Endothelial cell of umbilical vein (primary cell): Measurements from ENCODE around the gene PRPSAP1. TPM values are rescaled to one million over a fixed set of nuclear protein-coding genes. Genes with fewer than 3 reads are reported as not detected.

Experiments used
- BruUV-seq: library from RNA; stranded (reverse); fragments of 400-500 nt; replicated peaks from 2 replicates; lab custom pipeline; 2021; lab: Mats Ljungman, UMichigan
- CTCF ChIA-PET: fragments of 300-600, 350-600 bp; sonication (Branson Sonifier 250); formaldehyde crosslinking; loops from one replicate; lab custom pipeline; 2021; ENCODE audit warnings: antibody characterized with exemption, inconsistent platforms; lab: Charles Lee
- POLR2A ChIA-PET: fragments of 300-600, 350-600 bp; sonication (Branson Sonifier 250); formaldehyde crosslinking; loops from one replicate; lab custom pipeline; 2021; ENCODE audit warnings: antibody characterized with exemption, inconsistent platforms; lab: Charles Lee
- DNase-seq: peaks from one replicate; pipeline ENCODE4 v3.0.0-alpha.2; 2011; ENCODE audit warnings: low read depth, low spot score
- FAIRE-seq: peaks from 2 replicates; lab custom pipeline; 2011; peaks lifted over from hg19 to GRCh38; lab: Jason Lieb, UNC
- H2AFZ ChIP-seq: 2 replicates; pipeline ENCODE4 v1.6.0; 2012; ENCODE audit warnings: low read depth, low read length, control low read depth, inconsistent platforms
- H3K27ac ChIP-seq: 2 replicates; pipeline ENCODE4 v1.5.1; 2011; ENCODE audit warnings: low read depth, mild to moderate bottlenecking, control low read depth, low read length, moderate library complexity; ENCODE audit not compliant: insufficient read depth
- H3K27me3 ChIP-seq, 2 experiments: 2 replicates each; pipeline versions ENCODE4 v1.6.0 to v1.6.1; 2011; ENCODE audit warnings: low read length in 2 of 2, mixed read lengths in 1 of 2; ENCODE audit not compliant: control insufficient read depth in 2 of 2, insufficient read depth in 2 of 2
- H3K36me3 ChIP-seq, 2 experiments: 2 replicates in 1 of 2; 3 replicates in 1 of 2; pipeline ENCODE4 v1.5.1; 2011; ENCODE audit warnings: low read length in 2 of 2, mild to moderate bottlenecking in 1 of 2, moderate library complexity in 1 of 2; ENCODE audit not compliant: control insufficient read depth in 2 of 2, insufficient read depth in 2 of 2; ENCODE audit errors: extremely low read depth in 1 of 2
- H3K4me1 ChIP-seq: 3 replicates; pipeline ENCODE4 v1.5.1; 2011; ENCODE audit warnings: mild to moderate bottlenecking, low read length; ENCODE audit not compliant: control insufficient read depth, insufficient read depth; ENCODE audit errors: extremely low read depth
- H3K4me2 ChIP-seq: 2 replicates; pipeline ENCODE4 v1.6.1; 2011; ENCODE audit warnings: low read length, control low read depth, mixed read lengths; ENCODE audit not compliant: insufficient read depth
- H3K4me3 ChIP-seq, 3 experiments: fragments of 200-600 bp in 1 of 3; sonication (generic), shearing (Covaris generic) in 1 of 3; replicated peaks in 1 of 3; 2 replicates each; pipeline ENCODE4 v1.5.1; 2011 to 2016; ENCODE audit warnings: control low read depth in 3 of 3, low read length in 3 of 3, mild to moderate bottlenecking in 2 of 3, inconsistent platforms in 1 of 3, low read depth in 1 of 3, moderate library complexity in 1 of 3; ENCODE audit not compliant: insufficient read depth in 1 of 3
- H3K79me2 ChIP-seq: 2 replicates; pipeline ENCODE4 v1.6.0; 2012; ENCODE audit warnings: low read length, inconsistent platforms; ENCODE audit not compliant: control insufficient read depth, insufficient read depth
- H3K9ac ChIP-seq: replicated peaks from 2 replicates; pipeline ENCODE3; 2011; ENCODE audit warnings: low read length, control low read depth; ENCODE audit not compliant: insufficient read depth; ENCODE audit errors: extremely low read depth
- H3K9me1 ChIP-seq: replicated peaks from 3 replicates; pipeline ENCODE4 v1.6.0; 2011; ENCODE audit warnings: mild to moderate bottlenecking, low read length; ENCODE audit not compliant: control insufficient read depth, insufficient read depth; ENCODE audit errors: extremely low read depth
- H3K9me3 ChIP-seq: replicated peaks from 2 replicates; pipeline ENCODE4 v1.5.1; 2012; ENCODE audit warnings: low read length, inconsistent platforms; ENCODE audit not compliant: control insufficient read depth, insufficient read depth
- H4K20me1 ChIP-seq: replicated peaks from 2 replicates; pipeline ENCODE3; 2011; ENCODE audit warnings: mild to moderate bottlenecking, low read length; ENCODE audit not compliant: control insufficient read depth, insufficient read depth; ENCODE audit errors: extremely low read depth
- EZH2 ChIP-seq: IDR thresholded peaks from 2 replicates; pipeline ENCODE4 v1.6.1; 2012; ENCODE audit warnings: borderline replicate concordance, low read depth, mild to moderate bottlenecking, moderate library complexity, low read length, inconsistent platforms; ENCODE audit not compliant: severe bottlenecking
- FOS ChIP-seq: IDR thresholded peaks from 2 replicates; pipeline ENCODE4 v1.6.1; 2011; ENCODE audit warnings: mild to moderate bottlenecking, low read length, moderate library complexity, borderline replicate concordance; ENCODE audit not compliant: insufficient read depth
- GATA2 ChIP-seq: IDR thresholded peaks from 2 replicates; pipeline ENCODE4 v1.7.0; 2011; ENCODE audit warnings: low read depth, mild to moderate bottlenecking, moderate library complexity, mixed read lengths, low read length; ENCODE audit not compliant: insufficient read length, insufficient read depth
- JUN ChIP-seq: IDR thresholded peaks from 2 replicates; pipeline ENCODE4 v1.6.1; 2011; ENCODE audit warnings: borderline replicate concordance, low read depth; ENCODE audit not compliant: insufficient read length, insufficient read depth
- MYC ChIP-seq: IDR thresholded peaks from one replicate; pipeline ENCODE4 v1.6.1; 2011; ENCODE audit warnings: mild to moderate bottlenecking, low read depth, low read length
- POLR2A ChIP-seq: IDR thresholded peaks from 2 replicates; pipeline ENCODE4 v1.6.1; 2012; ENCODE audit warnings: low read depth, mild to moderate bottlenecking, control low read depth, low read length
- POLR2AphosphoS5 ChIP-seq: IDR thresholded peaks from 2 replicates; pipeline ENCODE4 v1.6.1; 2012; ENCODE audit warnings: low read depth, mild to moderate bottlenecking, control low read depth, low read length, moderate library complexity; ENCODE audit not compliant: insufficient read depth
- dilution Hi-C: fragments of 300-500 bp; cut with MboI; formaldehyde crosslinking; loops from one replicate; pipeline ENCODE4 v1.15.0; 2019; ENCODE audit warnings: low sequenced_read_pairs; ENCODE audit not compliant: extremely low pct_ligation_motif_present
- intact Hi-C: fragments of 100-400 bp; cut with micrococcal nuclease; formaldehyde crosslinking; loops from one replicate; pipeline ENCODE4 v1.10.0; 2022
- polyA plus RNA-seq, 4 experiments: library from polyadenylated mRNA; depleted of rRNA in 3 of 4; stranded (reverse) in 3 of 4; unstranded in 1 of 4; fragments of >200 nt; gene quantifications; 2 replicates each; pipeline versions ENCODE4 v1.2.1 to v1.2.3, GENCODE V29; 2011 to 2012; ENCODE audit warnings: missing spikeins in 1 of 4
- total RNA-seq: library from RNA; stranded (reverse); gene quantifications from 2 replicates; pipeline ENCODE4 v1.2.3, GENCODE V29; 2021
- TF ChIP-seq, protein P1 (sequence below), 2 donors: IDR thresholded peaks; 1 replicate in 1 of 2; 2 replicates in 1 of 2; pipeline ENCODE4 v1.5.1; 2011; ENCODE audit warnings: low read length in 2 of 2, mild to moderate bottlenecking in 2 of 2, moderate library complexity in 2 of 2, control low read depth in 1 of 2, inconsistent platforms in 1 of 2, low read depth in 1 of 2; ENCODE audit not compliant: insufficient read depth in 1 of 2; ENCODE audit errors: extremely low read depth in 1 of 2
- TF ChIP-seq, protein P2 (sequence below): IDR thresholded peaks from 2 replicates; pipeline ENCODE4 v1.6.1; 2011; ENCODE audit not compliant: insufficient read depth, insufficient read length

Gene PRPSAP1
- total and polyA plus RNA-seq, 2 donors (not counting 3 experiments of a cell fraction or from before 2014, with no cell fraction given), result 90.2 to 123 TPM

DNA sequence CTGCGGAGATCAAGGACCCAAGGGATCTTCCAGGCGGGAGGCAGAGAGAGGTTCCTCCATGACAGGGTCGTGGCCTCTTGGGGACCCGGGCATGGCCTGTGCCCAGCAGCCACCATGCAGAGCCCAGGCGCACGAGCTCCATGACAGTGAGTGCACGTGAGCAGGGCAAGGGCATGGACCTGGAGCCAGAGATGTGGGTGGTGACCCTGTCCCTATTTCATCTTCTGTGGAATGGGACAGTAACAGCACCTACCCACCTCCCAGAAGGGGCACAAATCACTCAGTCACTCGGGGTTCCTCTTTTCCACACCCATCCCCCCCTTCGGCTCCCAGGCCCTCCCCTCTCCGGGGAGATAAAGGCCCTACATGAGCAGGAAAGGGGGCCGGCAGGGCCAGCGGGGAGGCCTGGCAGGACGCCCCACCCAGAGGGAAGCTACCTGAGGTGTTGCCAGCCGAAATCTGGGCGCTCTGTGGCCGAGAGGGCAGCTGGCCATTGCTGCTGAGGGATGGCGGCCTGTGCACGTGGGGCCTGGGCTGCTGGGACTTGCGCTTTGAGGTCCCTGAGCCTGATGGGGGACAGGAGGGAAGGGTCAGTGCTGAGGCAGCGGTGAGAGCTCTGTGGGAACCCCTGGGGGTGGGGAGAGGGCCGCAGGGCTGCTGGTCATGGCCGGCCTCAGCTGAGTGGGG lies 78.2 kb downstream of the PRPSAP1 start:
- Histone ChIP-seq H3K27ac (no peak overlapping the region), H3K36me3 (peaks cover 0 to 5% of the 10 kb centered on the region in 2 experiments), H3K79me2 (no peaks in the 10 kb centered on the region), H4K20me1 (no peaks in the 10 kb centered on the region), H3K4me1 (no peaks in the 10 kb centered on the region), H3K4me2 (no peak overlapping the region), H3K9ac (no peak overlapping the region), H2AFZ (no peak overlapping the region), H3K4me3 (no peak overlapping the region), H3K9me3 (no peaks in the 10 kb centered on the region), H3K9me1 (no peaks in the 10 kb centered on the region), H3K27me3 (no peaks in the 10 kb centered on the region)
- no peak for FAIRE-seq
- POLR2A ChIA-PET, result interaction anchor here (1.9 kb wide), 1 partner anchor 11 kb away, joined by 4 read pairs; the partner anchor contains the start of gene UBALD2
- TF ChIP-seq FOS (no peak), EZH2 (no peak), JUN (no peak), POLR2A (no peak), MYC (no peak), POLR2AphosphoS5 (no peak), GATA2 (no peak)
- TF ChIP-seq, protein P1, sequence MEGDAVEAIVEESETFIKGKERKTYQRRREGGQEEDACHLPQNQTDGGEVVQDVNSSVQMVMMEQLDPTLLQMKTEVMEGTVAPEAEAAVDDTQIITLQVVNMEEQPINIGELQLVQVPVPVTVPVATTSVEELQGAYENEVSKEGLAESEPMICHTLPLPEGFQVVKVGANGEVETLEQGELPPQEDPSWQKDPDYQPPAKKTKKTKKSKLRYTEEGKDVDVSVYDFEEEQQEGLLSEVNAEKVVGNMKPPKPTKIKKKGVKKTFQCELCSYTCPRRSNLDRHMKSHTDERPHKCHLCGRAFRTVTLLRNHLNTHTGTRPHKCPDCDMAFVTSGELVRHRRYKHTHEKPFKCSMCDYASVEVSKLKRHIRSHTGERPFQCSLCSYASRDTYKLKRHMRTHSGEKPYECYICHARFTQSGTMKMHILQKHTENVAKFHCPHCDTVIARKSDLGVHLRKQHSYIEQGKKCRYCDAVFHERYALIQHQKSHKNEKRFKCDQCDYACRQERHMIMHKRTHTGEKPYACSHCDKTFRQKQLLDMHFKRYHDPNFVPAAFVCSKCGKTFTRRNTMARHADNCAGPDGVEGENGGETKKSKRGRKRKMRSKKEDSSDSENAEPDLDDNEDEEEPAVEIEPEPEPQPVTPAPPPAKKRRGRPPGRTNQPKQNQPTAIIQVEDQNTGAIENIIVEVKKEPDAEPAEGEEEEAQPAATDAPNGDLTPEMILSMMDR (IDR thresholded peaks at IDR 0.05; ENCODE audit: extremely low read depth in 1 of 2, insufficient read depth in 1 of 2, low read depth in 1 of 2, low read length in 2 of 2), result no peak
- TF ChIP-seq, protein P2, sequence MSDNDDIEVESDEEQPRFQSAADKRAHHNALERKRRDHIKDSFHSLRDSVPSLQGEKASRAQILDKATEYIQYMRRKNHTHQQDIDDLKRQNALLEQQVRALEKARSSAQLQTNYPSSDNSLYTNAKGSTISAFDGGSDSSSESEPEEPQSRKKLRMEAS, result no peak
- dilution Hi-C loops, result no loop called here
- no peak for DNase-seq
- BruUV-seq, result no TSS peak
- intact Hi-C loops, result loop anchor here (5.0 to 10.0 kb wide), 2 partner anchors 243 to 261 kb away; no protein-coding TSS in a partner anchor
- CTCF ChIA-PET, result interaction anchor here (0.9 to 14.1 kb wide), 5 partner anchors 27 to 261 kb away, joined by 3 to 320 read pairs (median 4); no protein-coding TSS in a partner anchor
